Measurements from ENCODE around the gene BOLL. TPM values are rescaled to one million over a fixed set of nuclear protein-coding genes. Genes with fewer than 3 reads are reported as not detected.
A peak's percentile ranks its signal among the peaks of the same experiment; 100 is the strongest.
"Not testable (repeated sequence)": the region's sequence is repeated elsewhere in the genome, so short reads cannot be mapped to it uniquely, and the experiment has no call there.

The BOLL gene, protein sequence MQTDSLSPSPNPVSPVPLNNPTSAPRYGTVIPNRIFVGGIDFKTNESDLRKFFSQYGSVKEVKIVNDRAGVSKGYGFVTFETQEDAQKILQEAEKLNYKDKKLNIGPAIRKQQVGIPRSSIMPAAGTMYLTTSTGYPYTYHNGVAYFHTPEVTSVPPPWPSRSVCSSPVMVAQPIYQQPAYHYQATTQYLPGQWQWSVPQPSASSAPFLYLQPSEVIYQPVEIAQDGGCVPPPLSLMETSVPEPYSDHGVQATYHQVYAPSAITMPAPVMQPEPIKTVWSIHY
- not detected in 2 replicates for polyA plus RNA-seq (2011; rRNA removed)
- polyA plus RNA-seq (2012; cell fraction: cytosol; rRNA removed), result not detected in 2 replicates
- not detected in 2 replicates for polyA plus RNA-seq (2012; cell fraction: nucleus; rRNA removed)
- polyA plus RNA-seq (2017; fragmentation: RNase III; extraction: RNeasy Plus Mini Kit Qiagen cat#74134 plus additional on column Dnase treatment), result 0.08 TPM in 1 of 3 replicates, not detected in the others
- not detected in 2 replicates for polyA minus RNA-seq (2011; rRNA and poly(A)+ RNA removed)

DNA sequence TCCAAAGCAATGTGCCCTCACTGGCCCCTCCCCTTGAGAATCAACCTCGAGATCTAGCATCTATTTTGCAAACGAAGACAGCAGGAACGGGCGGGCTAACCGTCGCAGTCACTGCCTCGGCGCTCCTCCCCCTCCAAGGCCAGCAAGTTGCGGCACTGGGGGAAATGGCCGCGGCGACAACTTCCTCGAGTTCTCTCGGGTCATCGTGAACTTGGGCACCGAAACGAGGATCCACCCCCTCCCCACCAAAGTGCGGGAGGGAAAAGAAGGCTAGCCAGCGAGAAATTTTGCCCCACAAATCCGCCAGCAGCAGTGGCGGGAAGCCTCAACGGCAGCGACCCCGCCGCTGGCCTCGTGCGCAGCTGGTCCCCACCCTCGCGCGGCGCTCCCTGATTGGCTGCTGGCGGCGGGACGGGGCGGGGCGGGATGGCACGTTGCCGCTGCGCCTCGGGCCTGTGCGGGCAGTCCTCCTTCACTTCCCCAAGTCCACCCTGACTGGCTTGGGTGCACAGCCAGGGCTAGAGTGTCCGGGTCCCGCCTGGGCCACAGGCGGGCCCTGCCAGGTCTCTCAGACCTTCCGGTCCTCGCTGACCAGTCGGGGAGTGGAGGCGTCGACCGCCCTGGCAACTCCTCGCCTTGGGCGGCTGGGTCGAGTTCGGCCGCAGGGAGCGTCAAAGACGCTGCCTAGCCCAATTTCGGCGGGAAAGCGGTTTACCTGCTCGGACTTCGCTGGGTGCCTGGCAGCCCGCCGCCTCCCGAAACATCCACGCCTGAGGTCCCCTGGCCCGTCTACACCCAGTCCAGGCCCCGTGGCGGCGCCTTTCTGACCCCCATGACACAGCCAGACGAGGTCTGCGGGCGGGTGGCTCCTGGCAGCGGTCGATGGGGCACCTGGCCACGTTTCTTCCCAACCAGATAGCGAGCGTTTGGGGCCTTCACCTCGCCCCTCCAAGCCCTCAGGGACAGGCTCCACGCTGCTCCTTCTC, at the start of gene BOLL:
Gene BOLL, minus strand, starts transcription at position 364 of the 986 bp plus-strand sequence. CDS start 3,469 bp downstream, outside the sequence.
- peak in 1 of 2 experiments; percentile 46; a peak in 3 of 6 replicates for ATAC-seq
- Histone ChIP-seq H3K4me3 (peak within 1 kb of the TSS; percentile 49), H3K9me3 (no peaks in the 10 kb centered on the region), H3K4me1 (peaks cover 5% of the 10 kb centered on the region; the same call in 1 of the 3 replicates), H3K27ac (peak within 1 kb of the TSS in 1 of 2 experiments; percentile 65; a peak in 2 of 6 replicates), H3K4me2 (peak within 1 kb of the TSS; percentile 95)
- no peak for TF ChIP-seq ESRRA (IDR thresholded peaks at IDR 0.05; ENCODE audit: borderline replicate concordance, low read length)
- no peak for FAIRE-seq
- DNase-seq (ENCODE audit: low read depth in 1 of 2, low spot score in 1 of 2), result no peak
- POLR2A ChIA-PET, result no interaction called here
- WGBS (ENCODE audit: missing lambda C conversion rate), result 88% methylated on average over 52 of the region's 80 CpGs
- CTCF ChIA-PET, result interaction anchor here (1.0 to 1.2 kb wide), 2 partner anchors 78 to 800 kb away, joined by 3 read pairs; no protein-coding TSS in a partner anchor

DNA sequence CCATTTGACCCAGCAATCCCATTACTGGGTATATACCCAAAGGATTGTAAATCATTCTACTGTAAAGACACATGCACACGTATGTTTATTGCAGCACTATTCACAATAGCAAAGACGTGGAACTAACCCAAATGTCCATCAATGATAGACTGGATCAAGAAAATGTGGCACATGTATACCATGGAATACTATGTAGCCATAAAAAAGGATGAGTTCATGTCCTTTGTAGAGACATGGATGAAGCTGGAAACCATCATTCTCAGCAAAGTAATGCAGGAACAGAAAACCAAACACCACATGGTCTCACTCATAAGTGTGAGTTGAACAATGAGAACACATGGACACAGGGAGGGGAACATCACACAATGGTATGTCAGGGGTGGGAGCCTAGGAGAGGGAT, 49.7 kb upstream of the BOLL start:
- CTCF ChIA-PET; DNase-seq (ENCODE audit: low read depth in 1 of 2, low spot score in 1 of 2); H3K27ac ChIP-seq; H3K4me3 ChIP-seq; H3K4me2 ChIP-seq; ATAC-seq; H3K9me3 ChIP-seq; POLR2A ChIA-PET; FAIRE-seq; H3K4me1 ChIP-seq: not testable (repeated sequence)
- WGBS (ENCODE audit: missing lambda C conversion rate), result 0% methylated on average over 2 of the region's 2 CpGs

DNA sequence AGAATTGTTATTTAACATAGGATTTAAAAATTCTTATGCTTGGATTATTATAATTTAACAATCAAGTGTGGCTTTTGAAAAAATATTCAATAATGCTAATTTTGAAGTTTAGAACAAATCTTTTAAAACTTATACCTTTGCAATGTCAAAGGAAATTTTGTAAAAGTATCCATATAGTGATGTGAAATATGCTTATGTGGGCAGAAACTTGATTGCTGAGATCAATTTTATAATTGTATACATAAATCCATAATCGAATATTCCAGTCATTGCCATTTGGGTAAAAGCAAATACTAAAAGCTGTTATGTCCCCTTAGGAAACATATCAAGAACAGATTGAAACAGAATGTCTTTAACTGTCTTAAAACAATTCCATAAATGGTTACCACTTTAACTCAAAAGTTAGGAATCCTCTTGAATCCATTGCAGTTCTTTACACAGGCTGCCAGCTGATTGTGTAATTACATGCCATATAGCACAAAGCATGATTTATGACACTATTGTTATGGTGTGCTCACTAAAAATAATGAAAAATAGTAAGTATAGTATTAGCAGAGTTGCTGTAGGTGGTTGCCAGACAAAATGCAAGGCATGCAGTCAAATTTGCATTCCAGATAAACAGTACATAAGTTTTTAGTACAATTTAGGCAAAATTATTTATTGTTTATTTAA, 43.5 kb upstream of the BOLL start:
- TF ChIP-seq MAFK (IDR thresholded peaks at IDR 0.05; ENCODE audit: partially characterized antibody) (peak; percentile 52), CBX2 (IDR thresholded peaks at IDR 0.05; ENCODE audit: borderline replicate concordance, low read depth) (no peak)
- no peak for ATAC-seq
- ChIA-PET POLR2A (no interaction called here), CTCF (no interaction called here)
- H3K4me1 ChIP-seq, result no peaks in the 10 kb centered on the region
- H3K9me3 ChIP-seq, result no peaks in the 10 kb centered on the region
- H3K4me2 ChIP-seq, result no peak overlapping the region
- 2% methylated on average over 1 of the region's 1 CpG for WGBS (ENCODE audit: missing lambda C conversion rate)
- H3K27ac ChIP-seq, result no peak overlapping the region
- H3K4me3 ChIP-seq, result no peak overlapping the region
- DNase-seq (ENCODE audit: low read depth in 1 of 2, low spot score in 1 of 2), result no peak
- no peak for FAIRE-seq

DNA sequence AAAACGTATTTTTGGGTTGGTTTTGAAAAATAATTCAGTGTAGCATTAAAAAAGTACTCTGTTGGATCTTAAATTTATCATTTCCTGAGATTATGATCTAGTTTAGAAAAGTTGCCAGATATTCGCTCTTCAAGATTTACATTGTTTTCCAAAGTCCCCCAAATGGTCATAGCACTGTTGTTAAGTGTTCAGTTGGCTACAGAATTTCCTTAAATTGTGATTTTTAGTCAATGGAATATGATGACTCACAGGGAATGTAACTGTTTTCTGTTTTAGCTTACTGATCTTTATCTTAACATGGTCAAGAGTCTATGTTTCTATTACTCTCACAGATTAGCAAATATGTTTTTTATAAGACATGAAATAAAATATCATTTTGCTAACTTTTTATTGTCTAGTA, 42.5 kb upstream of the BOLL start:
- ATAC-seq (no peak), DNase-seq (ENCODE audit: low read depth in 1 of 2, low spot score in 1 of 2) (no peak), FAIRE-seq (no peak)
- no peak for TF ChIP-seq RFX5 (IDR thresholded peaks at IDR 0.05)
- TF ChIP-seq SREBF2 (IDR thresholded peaks at IDR 0.05), result no peak
- TF ChIP-seq HEYL (CRISPR knock-in tag; IDR thresholded peaks at IDR 0.05), result no peak
- no peak for TF ChIP-seq HOXB5 (CRISPR knock-in tag; IDR thresholded peaks at IDR 0.05)
- TF ChIP-seq TP53 (CRISPR knock-in tag; IDR thresholded peaks at IDR 0.05), result no peak
- TF ChIP-seq HDAC2 (IDR thresholded peaks at IDR 0.05), result no peak
- TF ChIP-seq ZSCAN20 (CRISPR knock-in tag; IDR thresholded peaks at IDR 0.05), result no peak
- TF ChIP-seq, protein P1, sequence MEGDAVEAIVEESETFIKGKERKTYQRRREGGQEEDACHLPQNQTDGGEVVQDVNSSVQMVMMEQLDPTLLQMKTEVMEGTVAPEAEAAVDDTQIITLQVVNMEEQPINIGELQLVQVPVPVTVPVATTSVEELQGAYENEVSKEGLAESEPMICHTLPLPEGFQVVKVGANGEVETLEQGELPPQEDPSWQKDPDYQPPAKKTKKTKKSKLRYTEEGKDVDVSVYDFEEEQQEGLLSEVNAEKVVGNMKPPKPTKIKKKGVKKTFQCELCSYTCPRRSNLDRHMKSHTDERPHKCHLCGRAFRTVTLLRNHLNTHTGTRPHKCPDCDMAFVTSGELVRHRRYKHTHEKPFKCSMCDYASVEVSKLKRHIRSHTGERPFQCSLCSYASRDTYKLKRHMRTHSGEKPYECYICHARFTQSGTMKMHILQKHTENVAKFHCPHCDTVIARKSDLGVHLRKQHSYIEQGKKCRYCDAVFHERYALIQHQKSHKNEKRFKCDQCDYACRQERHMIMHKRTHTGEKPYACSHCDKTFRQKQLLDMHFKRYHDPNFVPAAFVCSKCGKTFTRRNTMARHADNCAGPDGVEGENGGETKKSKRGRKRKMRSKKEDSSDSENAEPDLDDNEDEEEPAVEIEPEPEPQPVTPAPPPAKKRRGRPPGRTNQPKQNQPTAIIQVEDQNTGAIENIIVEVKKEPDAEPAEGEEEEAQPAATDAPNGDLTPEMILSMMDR (IDR thresholded peaks at IDR 0.05), result no peak
- TF ChIP-seq PHF8 (IDR thresholded peaks at IDR 0.05; ENCODE audit: borderline replicate concordance, low read depth), result no peak
- no peak for TF ChIP-seq BHLHE40 (IDR thresholded peaks at IDR 0.05; ENCODE audit: low read depth, low read length)
- TF ChIP-seq CBX8 (IDR thresholded peaks at IDR 0.05), result no peak
- TF ChIP-seq, protein P2, sequence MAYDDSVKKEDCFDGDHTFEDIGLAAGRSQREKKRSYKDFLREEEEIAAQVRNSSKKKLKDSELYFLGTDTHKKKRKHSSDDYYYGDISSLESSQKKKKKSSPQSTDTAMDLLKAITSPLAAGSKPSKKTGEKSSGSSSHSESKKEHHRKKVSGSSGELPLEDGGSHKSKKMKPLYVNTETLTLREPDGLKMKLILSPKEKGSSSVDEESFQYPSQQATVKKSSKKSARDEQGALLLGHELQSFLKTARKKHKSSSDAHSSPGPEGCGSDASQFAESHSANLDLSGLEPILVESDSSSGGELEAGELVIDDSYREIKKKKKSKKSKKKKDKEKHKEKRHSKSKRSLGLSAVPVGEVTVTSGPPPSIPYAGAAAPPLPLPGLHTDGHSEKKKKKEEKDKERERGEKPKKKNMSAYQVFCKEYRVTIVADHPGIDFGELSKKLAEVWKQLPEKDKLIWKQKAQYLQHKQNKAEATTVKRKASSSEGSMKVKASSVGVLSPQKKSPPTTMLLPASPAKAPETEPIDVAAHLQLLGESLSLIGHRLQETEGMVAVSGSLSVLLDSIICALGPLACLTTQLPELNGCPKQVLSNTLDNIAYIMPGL (CRISPR knock-in tag; IDR thresholded peaks at IDR 0.05; ENCODE audit: borderline replicate concordance), result no peak
- no peak for TF ChIP-seq RNF2 (IDR thresholded peaks at IDR 0.05; ENCODE audit: borderline replicate concordance, low read depth)
- no peak for TF ChIP-seq FOSL2 (IDR thresholded peaks at IDR 0.05)
- TF ChIP-seq FOSL2 (CRISPR knock-in tag; IDR thresholded peaks at IDR 0.05), result no peak
- no peak for TF ChIP-seq MYC (IDR thresholded peaks at IDR 0.05; ENCODE audit: borderline replicate concordance, low read length)
- Histone ChIP-seq H3K27ac (no peak overlapping the region), H3K4me2 (no peak overlapping the region), H3K9me3 (no peaks in the 10 kb centered on the region), H3K4me1 (no peaks in the 10 kb centered on the region), H3K4me3 (no peak overlapping the region)
- ChIA-PET CTCF (no interaction called here), POLR2A (no interaction called here)
- WGBS (ENCODE audit: missing lambda C conversion rate), result 9% methylated on average over 2 of the region's 2 CpGs

All from A549 (cell line).